ENCODE data around the gene CERS2.

- no peak for TF ChIP-seq POLR2AphosphoS5 (IDR thresholded peaks at IDR 0.05)
- no peak for TF ChIP-seq POLR2A (IDR thresholded peaks at IDR 0.05)
These were observed 6.7 kb upstream of the CERS2 start for GRCh38 chr1:150981177-150981804.

All from transverse colon (tissue), 3 donors.